A549 (cell line): ENCODE data around the gene PCSK5. TPM values are rescaled to one million over a fixed set of nuclear protein-coding genes. Genes with fewer than 3 reads are reported as not detected.

Source experiments
- ATAC-seq, 2 experiments: fragments of 200-7000 bp in 1 of 2; fragments of >200 bp in 1 of 2; cut with Nextera tagmentation in 1 of 2; cut with Tn5 transposase in 1 of 2; 3 replicates each; pipeline versions ENCODE4 v1.8.0 to v1.9.1; 2018 to 2020; ENCODE audit warnings: mild to moderate bottlenecking in 1 of 2, moderate library complexity in 1 of 2
- CTCF ChIA-PET: fragments of 300-600 bp; sonication (Branson Sonifier 250); formaldehyde crosslinking; extraction: SDS; loops from one replicate; lab custom pipeline; 2021; ENCODE audit warnings: antibody characterized with exemption, inconsistent platforms; lab: Yijun Ruan, JAX
- POLR2A ChIA-PET: fragments of 350-600 bp; formaldehyde crosslinking; extraction: SDS; loops from one replicate; lab custom pipeline; 2021; ENCODE audit warnings: antibody characterized with exemption, inconsistent platforms; lab: Yijun Ruan, JAX
- DNase-seq, 2 experiments: peaks; one replicate each; pipeline versions ENCODE4 v3.0.0 to v3.0.0-alpha.2; 2011 to 2016; ENCODE audit warnings: low read depth in 1 of 2, low spot score in 1 of 2
- FAIRE-seq: peaks from 2 replicates; lab custom pipeline; 2011; peaks lifted over from hg19 to GRCh38; lab: Jason Lieb, UNC
- H3K27ac ChIP-seq, 2 experiments: fragments of >200 bp; sonication (Bioruptor Twin); formaldehyde crosslinking; 3 replicates each; pipeline ENCODE4 v1.5.1; 2016 to 2017
- H3K4me1 ChIP-seq: fragments of >200 bp; sonication (Bioruptor Twin); formaldehyde crosslinking; 3 replicates; pipeline ENCODE4 v1.6.1; 2016
- H3K4me2 ChIP-seq: fragments of >200 bp; sonication (Bioruptor Twin); formaldehyde crosslinking; 3 replicates; pipeline ENCODE4 v1.6.1; 2016
- H3K4me3 ChIP-seq: fragments of >200 bp; sonication (Bioruptor Twin); formaldehyde crosslinking; 3 replicates; pipeline ENCODE4 v1.5.1; 2016
- H3K9me3 ChIP-seq: fragments of >200 bp; sonication (Bioruptor Twin); formaldehyde crosslinking; 3 replicates; pipeline ENCODE4 v1.6.1; 2016
- ATOH8 ChIP-seq: fragments of 250-450 bp; sonication (Bioruptor Pico); IDR thresholded peaks from 2 replicates; pipeline ENCODE4 v1.5.0; 2020; ENCODE audit warnings: low read depth, mild to moderate bottlenecking, moderate library complexity
- CBX8 ChIP-seq: fragments of 200-600 bp; sonication (generic); IDR thresholded peaks from 2 replicates; pipeline ENCODE4 v1.6.1; 2016
- CEBPB ChIP-seq, 2 experiments: fragments of >200 bp in 1 of 2; sonication (Bioruptor Twin) in 1 of 2; formaldehyde crosslinking in 1 of 2; IDR thresholded peaks; 2 replicates each; pipeline ENCODE4 v1.6.1; 2012 to 2016
- CHD4 ChIP-seq: fragments of 200-600 bp; sonication (generic); IDR thresholded peaks from 2 replicates; pipeline ENCODE4 v1.6.1; 2016; ENCODE audit warnings: antibody characterized with exemption, mild to moderate bottlenecking, borderline replicate concordance
- CTCF ChIP-seq: fragments of >200 bp; sonication (Bioruptor Twin); formaldehyde crosslinking; IDR thresholded peaks from 3 replicates; pipeline ENCODE4 v1.5.1; 2016
- E2F6 ChIP-seq: IDR thresholded peaks from 2 replicates; pipeline ENCODE4 v1.6.1; 2012; ENCODE audit warnings: low read depth, borderline replicate concordance
- EHF ChIP-seq: fragments of 250-450 bp; sonication (Bioruptor Pico); IDR thresholded peaks from 2 replicates; pipeline ENCODE4 v1.5.0; 2020; ENCODE audit warnings: mild to moderate bottlenecking
- EHMT2 ChIP-seq: fragments of 200-600 bp; sonication (generic); IDR thresholded peaks from 2 replicates; pipeline ENCODE4 v1.6.1; 2016; ENCODE audit warnings: antibody characterized with exemption, low read depth, mild to moderate bottlenecking, moderate library complexity
- ELK1 ChIP-seq: fragments of 150-350 bp; IDR thresholded peaks from 2 replicates; pipeline ENCODE4 v1.6.1; 2014; ENCODE audit warnings: low read depth, mild to moderate bottlenecking, low read length
- ESRRA ChIP-seq: fragments of 150-350 bp; IDR thresholded peaks from 2 replicates; pipeline ENCODE4 v1.6.1; 2014; ENCODE audit warnings: mild to moderate bottlenecking, low read length, borderline replicate concordance
- FOSB ChIP-seq: fragments of 250-450 bp; sonication (Bioruptor Pico); IDR thresholded peaks from 2 replicates; pipeline ENCODE4 v1.5.0; 2020; ENCODE audit warnings: mild to moderate bottlenecking, moderate library complexity
- FOSL2 ChIP-seq, 2 experiments: fragments of 450-650 bp in 1 of 2; fragments of >200 bp in 1 of 2; sonication (Bioruptor Twin) in 1 of 2; formaldehyde crosslinking; IDR thresholded peaks; 2 replicates each; pipeline versions ENCODE4 v1.5.0 to v1.6.1; 2016 to 2020; ENCODE audit warnings: mild to moderate bottlenecking in 1 of 2, moderate library complexity in 1 of 2
- HEYL ChIP-seq: fragments of 250-450 bp; sonication (Bioruptor Pico); IDR thresholded peaks from 2 replicates; pipeline ENCODE4 v1.8.0; 2021; ENCODE audit warnings: mild to moderate bottlenecking, moderate library complexity
- HOXB5 ChIP-seq: fragments of 250-450 bp; sonication (Bioruptor Pico); IDR thresholded peaks from 2 replicates; pipeline ENCODE4 v1.5.0; 2020; ENCODE audit warnings: mild to moderate bottlenecking, moderate library complexity
- KDM5A ChIP-seq: fragments of 200-600 bp; sonication (generic); IDR thresholded peaks from 2 replicates; pipeline ENCODE4 v1.6.1; 2016; ENCODE audit warnings: antibody characterized with exemption, mild to moderate bottlenecking
- MAX ChIP-seq: IDR thresholded peaks from 2 replicates; pipeline ENCODE4 v1.6.1; 2012
- MYC ChIP-seq: IDR thresholded peaks from 2 replicates; pipeline ENCODE4 v1.6.1; 2012; ENCODE audit warnings: mild to moderate bottlenecking, inconsistent platforms, low read length, improper control_type of control experiment, borderline replicate concordance
- NPAS2 ChIP-seq: fragments of 250-450 bp; sonication (Bioruptor Pico); IDR thresholded peaks from 2 replicates; pipeline ENCODE4 v1.8.0; 2022; ENCODE audit warnings: mild to moderate bottlenecking, moderate library complexity, borderline replicate concordance
- PBX3 ChIP-seq: IDR thresholded peaks from 2 replicates; pipeline ENCODE4 v1.6.1; 2012
- POLR2AphosphoS2 ChIP-seq: conservative IDR thresholded peaks from 2 replicates; pipeline ENCODE4 v1.6.1; 2012; ENCODE audit warnings: low read length, improper control_type of control experiment, inconsistent platforms
- RAD21 ChIP-seq, 2 experiments: fragments of >200 bp in 1 of 2; sonication (Bioruptor Twin) in 1 of 2; formaldehyde crosslinking in 1 of 2; IDR thresholded peaks in 1 of 2; conservative IDR thresholded peaks in 1 of 2; 2 replicates in 1 of 2; 3 replicates in 1 of 2; pipeline ENCODE4 v1.6.1; 2012 to 2018; ENCODE audit warnings: inconsistent platforms in 1 of 2
- RFX5 ChIP-seq: fragments of 450-650 bp; IDR thresholded peaks from 2 replicates; pipeline ENCODE4 v1.7.1; 2014; ENCODE audit warnings: antibody characterized with exemption, mild to moderate bottlenecking, moderate library complexity
- TFCP2L1 ChIP-seq: fragments of 250-450 bp; sonication (Bioruptor Pico); IDR thresholded peaks from 2 replicates; pipeline ENCODE4 v1.5.0; 2021; ENCODE audit warnings: mild to moderate bottlenecking
- ZNF302 ChIP-seq: fragments of 250-450 bp; sonication (Bioruptor Pico); IDR thresholded peaks from 2 replicates; pipeline ENCODE4 v1.9.0; 2021; ENCODE audit warnings: inconsistent platforms, mild to moderate bottlenecking, moderate library complexity
- WGBS: methylation state at CpG from one replicate; pipeline ENCODE4 v1.1.6; 2017; ENCODE audit errors: missing lambda C conversion rate; 5-methylcytosine and 5-hydroxymethylcytosine counted together
- polyA plus RNA-seq, 4 experiments: library from polyadenylated mRNA; depleted of rRNA in 3 of 4; stranded (reverse); fragments of >200 nt; fragmentation: RNase III in 1 of 4; extraction: RNeasy Plus Mini Kit Qiagen cat#74134 plus additional on column Dnase treatment in 1 of 4; gene quantifications; 2 replicates in 3 of 4; 3 replicates in 1 of 4; pipeline ENCODE4 v1.2.3, GENCODE V29; 2011 to 2017

PCSK5 gene
- polyA plus RNA-seq, 2 of the 4 experiments (the other 2 are of a cell fraction), result 1.3 to 6.7 TPM

- Histone ChIP-seq H3K4me3 (no peak overlapping the region), H3K4me1 (no peaks in the 10 kb centered on the region)
- 54% methylated on average over 4 of the region's 4 CpGs for WGBS
- ATAC-seq, result no peak
- DNase-seq, result no peak
- CTCF ChIA-PET, result interaction anchor here (1.9 kb wide), 1 partner anchor 10 kb away, joined by 6 read pairs; no protein-coding TSS in a partner anchor
- no peak for FAIRE-seq
- TF ChIP-seq EHMT2 (no peak), RFX5 (no peak), CTCF (no peak), KDM5A (no peak), FOSL2 (IDR thresholded peaks at IDR 0.05) (no peak), FOSL2 (CRISPR knock-in tag; IDR thresholded peaks at IDR 0.05) (no peak), POLR2AphosphoS2 (no peak)
- TF ChIP-seq, all 56 proteins: peak for 0
- POLR2A ChIA-PET, result no interaction called here
- Histone ChIP-seq H3K27ac (no peak overlapping the region), H3K4me2 (no peak overlapping the region), H3K9me3 (no peaks in the 10 kb centered on the region)
Measured at GRCh38 chr9:76095585-76095984, 205.1 kb downstream of the PCSK5 start.

- ChIA-PET CTCF (no interaction called here), POLR2A (no interaction called here)
- ATAC-seq, result no peak
- no peak for FAIRE-seq
- no peak overlapping the region for H3K4me2 ChIP-seq
- no peaks in the 10 kb centered on the region for H3K4me1 ChIP-seq
- H3K27ac ChIP-seq, result no peak overlapping the region
- 75% methylated on average over 8 of the region's 8 CpGs for WGBS
- no peaks in the 10 kb centered on the region for H3K9me3 ChIP-seq
- TF ChIP-seq MYC (no peak), FOSB (CRISPR knock-in tag) (no peak)
- TF ChIP-seq, all 56 proteins: peak for 0
- DNase-seq, result no peak
- H3K4me3 ChIP-seq, result no peak overlapping the region
Measured at GRCh38 chr9:76099516-76099915, 209.0 kb downstream of the PCSK5 start.

GRCh38 chr9:76101075-76101474, 210.6 kb downstream of the PCSK5 start:
- ChIA-PET POLR2A (no interaction called here), CTCF (interaction anchor here (0.8 kb wide), 1 partner anchor 9 kb away, joined by 3 read pairs; no protein-coding TSS in a partner anchor)
- no peak overlapping the region for H3K4me3 ChIP-seq
- no peak for TF ChIP-seq HEYL (CRISPR knock-in tag)
- no peak for TF ChIP-seq NPAS2 (CRISPR knock-in tag)
- no peak overlapping the region for H3K4me2 ChIP-seq
- H3K27ac ChIP-seq, result no peak overlapping the region
- H3K9me3 ChIP-seq, result no peaks in the 10 kb centered on the region
- 29% methylated on average over 5 of the region's 5 CpGs for WGBS
- FAIRE-seq (no peak), ATAC-seq (no peak), DNase-seq (no peak)
- no peaks in the 10 kb centered on the region for H3K4me1 ChIP-seq

GRCh38 chr9:76101491-76101890, 211.0 kb downstream of the PCSK5 start:
- CTCF ChIA-PET, result interaction anchor here (0.8 kb wide), 1 partner anchor 8 kb away, joined by 3 read pairs; no protein-coding TSS in a partner anchor
- Histone ChIP-seq H3K27ac (no peak overlapping the region), H3K9me3 (no peaks in the 10 kb centered on the region), H3K4me2 (no peak overlapping the region), H3K4me3 (no peak overlapping the region), H3K4me1 (no peaks in the 10 kb centered on the region)
- ATAC-seq (no peak), FAIRE-seq (no peak), DNase-seq (no peak)
- 67% methylated on average over 1 of the region's 1 CpG for WGBS
- POLR2A ChIA-PET, result no interaction called here
- no peak for TF ChIP-seq MAX
- TF ChIP-seq PBX3, result no peak
- TF ChIP-seq TFCP2L1 (CRISPR knock-in tag), result no peak
- no peak for TF ChIP-seq ESRRA
- no peak for TF ChIP-seq EHF
- TF ChIP-seq CEBPB (IDR thresholded peaks at IDR 0.05), result no peak
- TF ChIP-seq CBX8, result no peak
- TF ChIP-seq ZNF302 (CRISPR knock-in tag), result no peak
- no peak for TF ChIP-seq HOXB5
- no peak for TF ChIP-seq RFX5
- no peak for TF ChIP-seq E2F6
- TF ChIP-seq CHD4, result no peak
- no peak for TF ChIP-seq MYC
- TF ChIP-seq RAD21 (conservative IDR thresholded peaks at IDR 0.05 in 1 of 2, IDR thresholded peaks at IDR 0.05 in 1 of 2), result no peak
- TF ChIP-seq ELK1, result no peak
- no peak for TF ChIP-seq ATOH8 (CRISPR knock-in tag)
- no peak for TF ChIP-seq EHMT2
